Measurements from ENCODE around the gene TRPT1.

The TRPT1 gene

DNA sequence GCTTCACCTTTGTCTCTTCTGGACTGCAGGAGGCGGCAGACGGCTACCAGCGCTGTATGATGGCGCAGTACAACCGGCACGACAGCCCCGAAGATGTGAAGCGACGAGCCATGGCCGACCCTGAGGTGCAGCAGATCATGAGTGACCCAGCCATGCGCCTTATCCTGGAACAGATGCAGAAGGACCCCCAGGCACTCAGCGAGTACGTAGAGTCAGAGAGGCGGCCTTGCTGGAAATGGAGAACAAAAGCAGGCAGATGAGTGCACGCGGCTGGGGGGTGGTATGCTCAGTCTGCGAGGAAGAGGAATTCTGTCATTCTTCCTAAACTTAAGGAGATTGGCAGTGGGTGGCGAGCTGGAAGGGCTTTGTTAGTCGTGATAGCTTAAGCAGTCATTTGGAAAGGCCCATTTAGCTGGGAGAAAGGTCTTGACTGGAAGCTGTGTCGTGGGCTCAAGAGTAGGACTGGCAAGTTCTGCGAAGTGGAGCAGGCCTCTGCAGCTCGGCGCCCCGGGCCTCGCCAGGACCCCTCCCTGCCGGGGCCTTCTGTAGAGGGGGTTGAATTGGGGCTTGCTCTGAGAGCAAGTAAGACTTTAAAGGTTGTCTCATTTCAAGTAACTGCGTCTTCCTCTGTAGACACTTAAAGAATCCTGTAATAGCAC lies 22.4 kb downstream of the TRPT1 start:
- DNase-seq (ENCODE audit: extremely low read depth, low read depth): no peak
- TF ChIP-seq, protein P1, sequence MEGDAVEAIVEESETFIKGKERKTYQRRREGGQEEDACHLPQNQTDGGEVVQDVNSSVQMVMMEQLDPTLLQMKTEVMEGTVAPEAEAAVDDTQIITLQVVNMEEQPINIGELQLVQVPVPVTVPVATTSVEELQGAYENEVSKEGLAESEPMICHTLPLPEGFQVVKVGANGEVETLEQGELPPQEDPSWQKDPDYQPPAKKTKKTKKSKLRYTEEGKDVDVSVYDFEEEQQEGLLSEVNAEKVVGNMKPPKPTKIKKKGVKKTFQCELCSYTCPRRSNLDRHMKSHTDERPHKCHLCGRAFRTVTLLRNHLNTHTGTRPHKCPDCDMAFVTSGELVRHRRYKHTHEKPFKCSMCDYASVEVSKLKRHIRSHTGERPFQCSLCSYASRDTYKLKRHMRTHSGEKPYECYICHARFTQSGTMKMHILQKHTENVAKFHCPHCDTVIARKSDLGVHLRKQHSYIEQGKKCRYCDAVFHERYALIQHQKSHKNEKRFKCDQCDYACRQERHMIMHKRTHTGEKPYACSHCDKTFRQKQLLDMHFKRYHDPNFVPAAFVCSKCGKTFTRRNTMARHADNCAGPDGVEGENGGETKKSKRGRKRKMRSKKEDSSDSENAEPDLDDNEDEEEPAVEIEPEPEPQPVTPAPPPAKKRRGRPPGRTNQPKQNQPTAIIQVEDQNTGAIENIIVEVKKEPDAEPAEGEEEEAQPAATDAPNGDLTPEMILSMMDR (IDR thresholded peaks at IDR 0.05; ENCODE audit: low read depth, low read length): no peak

DNA sequence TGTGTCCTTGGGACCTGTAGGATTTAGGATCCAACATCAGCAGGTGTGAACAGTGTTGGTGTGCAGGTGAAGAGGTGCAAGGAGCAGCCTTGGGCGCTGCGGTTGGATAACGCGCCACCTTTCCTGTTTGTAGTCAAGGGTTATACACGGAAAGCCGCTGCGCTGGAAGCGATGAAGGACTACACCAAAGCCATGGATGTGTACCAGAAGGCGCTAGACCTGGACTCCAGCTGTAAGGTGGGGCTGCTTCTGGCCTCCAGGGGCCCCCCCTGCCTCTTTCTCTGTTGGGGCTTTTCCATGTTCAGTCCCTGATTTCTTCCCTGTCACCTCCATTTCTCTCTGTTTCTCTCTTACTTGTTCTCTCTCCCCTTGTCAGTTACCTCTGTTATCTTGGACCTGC lies 23.0 kb downstream of the TRPT1 start:
- DNase-seq (ENCODE audit: extremely low read depth, low read depth): no peak
- TF ChIP-seq, protein P1 (IDR thresholded peaks at IDR 0.05; ENCODE audit: low read depth, low read length): no peak

DNA sequence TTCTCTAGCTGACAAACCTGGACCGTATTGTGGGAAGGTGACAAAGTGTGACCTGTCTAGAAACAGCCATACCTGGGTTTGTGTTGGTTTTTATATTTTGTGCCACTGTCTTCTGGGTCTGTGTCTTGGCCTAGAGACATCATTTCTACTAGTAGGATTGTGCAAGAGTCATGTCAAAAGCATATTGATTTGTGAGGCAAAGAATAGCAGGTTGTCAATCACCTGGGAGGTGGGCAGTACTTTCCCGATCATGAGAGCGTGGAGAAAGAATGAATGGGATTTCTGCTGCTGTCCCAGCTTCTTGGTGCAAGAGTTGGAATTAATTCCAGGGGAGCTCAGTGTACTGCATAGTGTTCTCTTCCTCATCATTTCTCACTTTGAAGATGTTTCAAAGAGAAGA lies 24.4 kb downstream of the TRPT1 start:
- DNase-seq (ENCODE audit: extremely low read depth, low read depth): no peak
- TF ChIP-seq, protein P1 (IDR thresholded peaks at IDR 0.05; ENCODE audit: low read depth, low read length): no peak

DNA sequence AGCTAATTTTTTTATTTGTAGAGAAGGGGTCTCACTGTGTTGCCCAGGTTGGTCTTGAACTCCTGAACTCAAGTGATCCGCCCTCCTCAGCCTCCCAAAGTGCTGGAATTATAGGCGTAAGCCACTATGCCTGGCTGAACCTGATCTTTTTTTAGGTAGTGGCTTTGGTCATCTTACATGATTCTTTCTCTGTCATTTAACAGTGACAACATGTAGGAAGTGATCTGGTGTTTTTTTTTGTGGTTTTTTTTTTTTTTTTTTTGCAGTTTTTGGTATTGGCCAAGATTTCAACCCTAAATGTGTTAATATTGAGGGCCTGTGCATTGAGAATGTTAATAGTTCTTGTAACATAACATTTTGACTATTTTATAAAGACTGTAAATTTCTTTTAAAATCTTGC lies 27.5 kb downstream of the TRPT1 start:
- TF ChIP-seq, protein P1 (IDR thresholded peaks at IDR 0.05; ENCODE audit: low read depth, low read length): no peak
- no peak for DNase-seq (ENCODE audit: extremely low read depth, low read depth)

DNA sequence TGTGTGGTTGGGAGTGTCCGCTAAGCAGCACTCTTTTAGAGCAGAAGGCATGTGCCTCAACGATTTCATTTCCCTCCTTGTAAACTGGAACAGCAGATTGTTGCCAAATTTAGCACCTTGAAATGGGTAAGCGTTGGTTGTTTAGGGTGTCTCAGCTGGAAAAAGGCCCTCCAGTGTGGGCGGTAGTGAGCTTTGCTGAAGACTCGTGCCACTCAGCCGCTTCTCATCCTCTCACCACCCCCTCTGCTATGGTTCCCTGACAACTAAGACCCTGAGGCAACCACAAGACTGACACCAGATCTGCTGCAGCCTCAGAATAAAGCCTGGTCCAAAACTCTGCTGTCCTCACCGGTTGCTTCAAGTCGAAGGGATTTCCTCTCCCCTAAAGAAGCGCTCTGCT lies 29.4 kb downstream of the TRPT1 start:
- TF ChIP-seq, protein P1 (IDR thresholded peaks at IDR 0.05; ENCODE audit: low read depth, low read length): no peak
- DNase-seq (ENCODE audit: extremely low read depth, low read depth): no peak

DNA sequence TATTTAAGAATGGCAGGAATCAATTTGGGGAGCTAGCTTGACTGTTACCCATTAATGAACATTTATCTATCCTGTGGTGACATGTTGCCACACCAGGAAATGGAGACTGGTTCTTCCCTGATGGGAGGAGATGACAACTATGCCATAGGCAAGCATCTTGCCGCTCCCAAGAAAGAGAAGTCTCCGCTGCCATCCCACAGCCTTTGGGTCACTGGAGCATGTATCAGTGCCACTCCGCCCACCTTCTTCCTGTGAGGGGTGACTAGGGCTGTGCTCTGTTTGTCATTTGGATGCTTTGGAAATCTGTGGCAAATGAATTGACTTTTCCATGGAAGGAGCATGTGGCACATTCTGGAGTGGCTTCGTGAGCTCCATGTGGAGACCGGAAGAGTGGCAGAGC lies 33.6 kb downstream of the TRPT1 start:
- no peak for DNase-seq (ENCODE audit: extremely low read depth, low read depth)
- TF ChIP-seq, protein P1 (IDR thresholded peaks at IDR 0.05; ENCODE audit: low read depth, low read length): no peak

DNA sequence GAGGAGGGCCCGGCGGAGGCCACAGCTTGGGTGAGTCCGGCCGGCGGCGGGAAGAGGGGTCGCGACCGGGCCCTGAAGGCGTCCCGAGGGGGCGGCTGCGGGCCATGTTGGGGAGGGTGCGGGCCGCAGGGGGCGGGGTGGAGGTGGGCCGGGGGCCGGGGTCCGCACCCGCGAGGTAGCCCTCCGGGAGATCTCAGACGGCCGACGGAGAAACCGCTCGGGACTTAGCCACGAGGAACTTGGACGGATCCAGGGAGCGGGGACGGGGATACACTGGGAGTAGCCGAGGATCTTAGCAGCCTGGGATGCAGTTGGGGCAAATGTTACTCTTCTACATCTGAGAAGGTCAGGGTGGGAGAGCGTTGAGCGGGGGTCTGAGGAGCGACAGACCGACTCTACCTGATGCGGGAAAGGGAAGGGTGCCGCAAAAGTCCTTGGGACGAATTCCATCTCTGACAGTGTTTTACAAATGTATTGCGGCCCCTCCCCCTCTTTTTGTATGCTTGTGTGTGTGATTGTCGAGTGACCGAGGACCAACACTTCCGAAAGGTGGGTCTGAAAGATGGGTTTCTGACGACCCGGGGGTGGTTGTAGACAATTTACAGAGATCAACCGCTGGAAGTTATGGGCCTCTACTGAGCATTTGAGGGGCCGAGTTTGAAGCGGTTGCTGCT lies 39.4 kb downstream of the TRPT1 start:
- no peak for DNase-seq (ENCODE audit: extremely low read depth, low read depth)
- TF ChIP-seq, protein P1 (IDR thresholded peaks at IDR 0.05; ENCODE audit: low read depth, low read length): no peak

Measured in AG09319 (cell line).